ENCODE measurements around the gene SUV39H2.
"Not testable (repeated sequence)": the region's sequence is repeated elsewhere in the genome, so short reads cannot be mapped to it uniquely, and the experiment has no call there.

Gene SUV39H2, protein sequence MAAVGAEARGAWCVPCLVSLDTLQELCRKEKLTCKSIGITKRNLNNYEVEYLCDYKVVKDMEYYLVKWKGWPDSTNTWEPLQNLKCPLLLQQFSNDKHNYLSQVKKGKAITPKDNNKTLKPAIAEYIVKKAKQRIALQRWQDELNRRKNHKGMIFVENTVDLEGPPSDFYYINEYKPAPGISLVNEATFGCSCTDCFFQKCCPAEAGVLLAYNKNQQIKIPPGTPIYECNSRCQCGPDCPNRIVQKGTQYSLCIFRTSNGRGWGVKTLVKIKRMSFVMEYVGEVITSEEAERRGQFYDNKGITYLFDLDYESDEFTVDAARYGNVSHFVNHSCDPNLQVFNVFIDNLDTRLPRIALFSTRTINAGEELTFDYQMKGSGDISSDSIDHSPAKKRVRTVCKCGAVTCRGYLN

DNA sequence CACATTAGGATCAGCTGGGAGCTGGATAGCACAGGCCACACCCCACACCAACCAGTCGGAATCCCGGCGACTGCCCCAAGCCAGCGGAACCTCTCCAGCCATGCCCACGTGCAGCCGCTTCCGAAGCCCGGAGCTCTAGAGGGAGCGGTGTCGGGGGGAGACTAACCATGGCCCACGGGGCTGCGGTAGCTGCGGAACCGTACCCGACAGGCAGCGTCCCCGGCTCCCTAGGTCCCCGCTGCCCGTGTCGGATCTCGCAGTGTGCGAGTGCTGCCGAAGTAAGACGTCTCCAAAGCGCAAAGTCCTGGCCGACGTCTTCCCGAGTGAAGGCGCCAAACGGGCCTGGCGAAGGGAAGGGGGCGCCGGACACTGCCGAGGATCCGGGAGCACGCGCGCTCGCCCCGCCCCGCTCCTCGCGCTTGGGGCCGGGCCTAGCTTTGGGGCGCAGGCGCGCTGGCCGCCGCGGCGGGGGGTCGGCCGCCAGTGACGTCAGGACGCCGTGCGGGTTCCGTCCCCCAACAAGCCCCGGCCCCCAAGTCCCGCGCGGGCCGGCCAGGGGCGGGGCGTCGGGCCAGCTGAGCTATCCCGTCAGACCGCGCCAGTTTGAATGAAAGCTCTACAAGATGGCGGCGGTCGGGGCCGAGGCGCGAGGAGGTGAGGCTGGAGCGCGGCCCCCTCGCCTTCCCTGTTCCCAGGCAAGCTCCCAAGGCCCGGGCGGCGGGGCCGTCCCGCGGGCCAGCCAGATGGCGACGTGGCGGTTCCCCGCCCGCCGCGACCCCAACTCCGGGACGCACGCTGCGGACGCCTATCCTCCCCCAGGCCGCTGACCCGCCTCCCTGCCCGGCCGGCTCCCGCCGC lies at the start of gene SUV39H2:
TSS of gene SUV39H2 (plus strand) at position 601 of the 858 bp plus-strand sequence. CDS start at position 624, 23 bp downstream.
- peak; percentile 79 to 88 (median 79) for DNase-seq

DNA sequence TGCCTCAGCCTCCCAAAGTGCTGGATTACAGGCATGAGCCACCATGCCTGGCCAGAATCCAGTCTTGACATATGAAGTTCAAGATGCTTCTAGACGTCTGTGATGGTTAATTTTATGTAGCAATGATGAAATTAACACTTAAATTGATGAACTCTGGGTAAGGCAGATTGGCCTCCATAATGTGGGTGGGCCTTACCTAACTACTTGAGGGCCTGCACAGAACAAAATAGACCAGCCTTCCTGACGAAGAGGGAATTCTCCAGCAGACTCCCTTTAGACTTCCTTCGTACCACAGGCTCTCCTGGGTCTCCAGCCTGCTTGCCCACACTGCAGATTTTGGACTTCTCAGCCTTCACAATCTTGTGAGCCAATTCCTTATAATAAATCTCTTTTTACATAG lies 45.6 kb upstream of the SUV39H2 start:
- DNase-seq, result no peak

DNA sequence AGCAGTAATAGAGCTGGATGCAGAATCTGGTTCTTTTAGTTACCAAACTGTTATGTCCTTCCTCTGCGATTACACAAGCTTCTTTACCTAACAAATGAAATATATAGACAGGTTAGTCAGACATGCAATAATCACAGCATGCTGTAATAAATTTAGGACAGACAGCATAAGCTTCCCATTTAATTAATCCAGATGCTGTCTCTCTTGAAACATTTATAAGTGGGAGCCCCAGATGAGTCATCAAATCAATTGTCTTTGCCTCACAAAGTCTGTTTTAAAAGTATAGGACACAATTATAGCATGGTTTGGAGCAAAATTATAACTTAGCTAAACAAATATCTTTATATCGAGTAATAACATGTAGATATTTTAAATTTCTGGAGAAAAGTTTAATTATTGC lies 42.5 kb upstream of the SUV39H2 start:
- DNase-seq, result no peak

DNA sequence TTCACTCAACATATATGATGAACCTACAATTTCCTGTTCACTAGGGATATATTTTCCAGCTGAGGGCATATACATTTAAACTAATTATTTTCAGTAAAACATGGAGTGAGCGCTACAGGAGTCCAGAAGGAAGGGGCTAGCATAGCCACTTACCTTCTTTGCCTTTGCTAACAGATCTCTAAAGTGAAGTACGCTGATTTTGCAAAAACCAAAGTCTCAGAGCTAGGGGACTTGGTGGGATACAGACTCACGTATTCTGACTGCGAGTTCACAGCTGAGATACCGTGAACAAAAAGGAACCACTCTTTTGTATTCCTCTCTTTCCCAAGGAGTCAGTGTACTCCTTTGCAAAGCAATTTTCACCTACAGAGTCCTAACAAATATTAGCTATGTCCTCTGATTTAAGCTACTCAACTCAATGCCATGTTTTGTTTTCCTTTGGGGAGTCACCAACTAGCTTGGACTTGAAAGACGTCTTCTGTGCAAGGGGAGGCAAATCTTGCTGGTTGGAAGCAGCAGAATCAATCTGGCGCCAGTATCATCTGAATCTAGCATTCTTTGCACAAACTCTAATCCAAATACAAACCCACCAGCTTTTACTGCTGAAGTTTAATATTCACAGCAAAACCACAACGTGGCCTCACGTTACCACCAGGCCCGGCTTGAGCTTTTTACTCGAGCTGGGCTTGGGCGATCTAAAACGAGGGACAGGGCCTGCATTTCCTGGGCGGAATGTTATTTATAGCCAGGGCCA lies 41.5 kb upstream of the SUV39H2 start:
- DNase-seq, result no peak

DNA sequence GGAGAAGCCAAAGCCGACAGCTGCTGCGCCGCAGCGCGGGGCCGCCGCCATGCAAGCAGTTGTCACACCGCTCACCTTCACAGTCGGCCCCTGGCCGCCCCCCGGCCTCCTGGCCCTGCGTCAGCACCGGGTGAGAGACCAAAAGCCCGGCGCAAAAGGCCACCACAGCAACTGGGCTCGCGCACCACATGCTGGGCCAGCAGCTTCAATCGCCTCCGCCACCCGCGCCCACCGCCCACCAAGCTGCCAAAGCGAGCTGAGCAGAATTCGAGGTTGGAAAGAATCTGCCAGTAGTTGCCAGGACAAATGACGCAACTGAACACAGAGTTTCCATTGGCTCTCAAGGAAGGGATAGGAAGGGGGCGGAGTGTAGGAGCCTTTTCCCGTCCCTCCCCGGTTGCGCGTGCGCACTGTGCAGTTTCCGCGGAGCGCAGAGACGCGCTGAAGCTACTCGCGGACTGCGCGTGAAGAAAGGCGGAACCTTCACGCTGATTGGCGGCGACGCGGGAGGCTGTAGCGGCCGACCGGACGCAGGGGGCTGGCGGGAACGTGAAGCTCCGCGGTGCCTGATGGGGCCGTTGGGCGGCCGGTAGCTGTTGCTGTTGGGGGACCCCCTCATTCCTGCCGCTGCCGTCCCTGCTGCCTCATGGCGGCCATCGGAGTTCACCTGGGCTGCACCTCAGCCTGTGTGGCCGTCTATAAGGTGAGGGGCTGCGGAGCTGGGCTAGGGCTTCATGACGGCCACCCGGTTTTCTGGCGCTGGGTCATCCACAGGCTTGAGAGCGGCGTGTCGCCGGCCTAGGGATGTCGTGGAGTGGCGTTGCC lies 40.7 kb upstream of the SUV39H2 start, which contains the start of the genes CDNF, HSPA14 and MSANTD7:
TSS of gene CDNF (minus strand) at position 281 of the 825 bp plus-strand sequence. CDS start at position 190, 91 bp downstream.
TSS of gene HSPA14 (plus strand) at position 550 of the 825 bp plus-strand sequence. CDS start at position 647, 97 bp downstream.
TSS of gene MSANTD7 (plus strand) at position 550 of the 825 bp plus-strand sequence. CDS start 3,979 bp downstream, outside the sequence.
- peak; percentile 98 to 99 (median 98) for DNase-seq

DNA sequence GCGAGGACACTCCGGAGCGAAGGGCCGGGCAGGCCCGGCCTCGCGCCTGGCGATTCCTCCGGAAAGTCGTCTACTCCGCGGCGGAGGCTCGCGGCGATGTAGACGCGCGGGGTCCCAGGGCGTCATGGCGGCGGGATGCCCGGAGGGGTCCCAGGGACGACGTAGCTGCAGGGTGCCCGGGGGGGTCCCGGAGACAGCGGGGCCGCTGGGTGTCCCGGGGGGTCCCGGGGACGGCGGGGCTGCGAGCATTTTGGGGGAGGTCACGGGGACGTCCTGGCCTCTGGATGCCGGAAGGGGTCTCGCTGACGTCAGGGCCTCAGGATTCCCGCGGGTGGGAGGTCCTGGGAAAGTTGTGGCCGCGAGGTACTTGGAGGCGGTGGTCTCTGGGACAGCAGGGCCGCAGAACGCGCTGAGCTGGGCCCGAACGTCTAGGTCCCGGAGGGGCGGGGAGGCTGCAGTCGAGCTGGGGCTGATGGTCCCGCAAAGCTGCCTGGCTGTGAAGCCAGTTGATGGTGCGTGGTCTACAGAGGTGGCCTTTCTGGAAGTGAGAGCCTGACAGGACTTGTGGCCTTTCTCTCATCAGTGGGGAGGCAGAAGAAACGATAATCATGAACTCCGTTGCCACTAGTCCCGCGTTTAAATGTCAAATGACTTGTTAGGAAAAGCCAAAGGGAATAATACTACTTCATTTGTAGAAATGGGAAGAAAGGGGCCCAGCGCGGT lies 39.9 kb upstream of the SUV39H2 start:
- DNase-seq, result peak in 2 of 4 experiments; percentile 16 to 28

DNA sequence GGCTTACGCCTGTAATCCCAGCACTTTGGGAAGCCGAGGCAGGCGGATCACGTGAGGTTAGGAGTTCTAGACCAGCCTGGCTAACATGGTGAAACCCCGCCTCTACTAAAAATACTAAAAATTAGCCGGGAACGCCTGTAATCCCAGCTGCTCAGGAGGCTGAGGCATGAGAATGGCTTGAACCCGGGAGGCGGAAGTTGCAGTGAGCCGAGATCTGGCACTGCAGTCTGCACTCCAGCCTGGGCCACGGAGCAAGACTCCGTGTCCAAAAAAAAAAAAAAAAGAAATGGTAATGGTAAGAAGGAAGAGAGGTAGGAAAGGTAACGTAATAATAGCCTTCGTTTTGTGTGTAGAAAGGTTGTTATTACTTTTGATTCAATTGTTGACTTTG lies 39.4 kb upstream of the SUV39H2 start:
- DNase-seq, result no peak

DNA sequence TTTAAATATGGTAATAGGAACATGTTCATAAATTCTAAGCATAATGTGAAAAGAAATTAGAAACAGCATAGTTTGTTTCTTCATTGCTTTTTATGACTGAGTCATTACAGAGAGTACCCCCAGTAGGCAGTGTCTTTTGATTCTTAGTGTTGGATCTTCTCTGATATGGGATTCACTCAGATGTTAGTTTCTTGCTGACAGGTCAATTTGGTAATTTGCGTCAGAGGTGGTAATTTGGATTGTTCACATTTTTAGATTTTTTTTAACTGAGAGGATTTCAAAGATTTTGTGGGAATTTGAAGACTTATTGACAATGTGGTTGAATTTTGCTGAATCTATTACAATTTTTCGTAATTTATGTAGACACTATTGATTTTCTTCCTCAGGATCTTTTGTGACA lies 38.5 kb upstream of the SUV39H2 start:
- no peak for DNase-seq

DNA sequence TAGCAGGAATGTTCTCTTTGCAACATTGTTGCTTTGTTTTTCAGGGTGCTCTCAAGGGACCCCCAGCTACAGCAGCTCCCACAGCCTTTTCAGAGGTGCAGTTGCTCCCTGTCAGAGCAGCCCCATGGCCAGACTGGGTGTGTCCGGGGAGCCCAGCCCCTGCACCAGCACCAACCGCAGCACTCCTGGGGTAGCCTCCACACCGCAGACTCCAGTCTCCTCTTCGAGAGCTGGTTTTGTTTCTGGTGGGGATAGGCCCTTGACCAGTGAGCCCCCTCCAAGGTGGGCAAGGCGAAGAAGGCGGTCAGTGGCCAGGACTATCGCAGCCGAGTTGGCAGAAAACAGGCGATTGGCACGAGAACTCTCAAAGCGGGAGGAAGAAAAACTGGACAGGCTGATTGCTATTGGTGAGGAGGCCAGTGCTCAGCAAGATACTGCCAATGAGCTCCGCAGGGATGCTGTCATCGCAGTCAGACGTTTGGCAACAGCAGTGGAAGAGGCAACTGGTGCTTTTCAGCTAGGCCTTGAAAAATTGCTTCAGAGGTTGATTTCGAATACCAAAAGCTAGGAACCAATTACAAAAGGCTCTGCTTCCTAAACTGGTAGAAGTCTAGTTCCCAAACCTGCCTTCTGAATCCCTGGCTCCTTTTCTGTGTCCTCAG lies 35.2 kb upstream of the SUV39H2 start:
- DNase-seq, result no peak

DNA sequence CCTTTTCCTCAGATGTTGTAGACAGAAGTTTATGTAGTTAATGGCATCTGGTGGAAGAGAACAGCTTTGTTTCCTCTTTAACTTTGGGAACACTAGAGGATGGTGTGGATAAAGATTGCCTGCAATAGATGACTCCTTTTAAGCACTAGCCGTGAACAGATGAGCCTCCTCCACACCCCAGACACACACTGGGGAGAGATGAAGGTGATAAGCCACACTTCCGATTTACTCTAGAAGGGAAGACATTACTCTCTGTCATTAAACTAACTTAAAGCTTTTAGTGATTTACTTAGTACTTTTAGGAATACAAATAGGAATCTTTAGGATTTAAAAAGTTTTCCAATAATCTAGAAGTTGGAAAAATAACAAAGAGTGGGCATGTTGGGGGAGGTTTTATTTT lies 33.7 kb upstream of the SUV39H2 start:
- no peak for DNase-seq

DNA sequence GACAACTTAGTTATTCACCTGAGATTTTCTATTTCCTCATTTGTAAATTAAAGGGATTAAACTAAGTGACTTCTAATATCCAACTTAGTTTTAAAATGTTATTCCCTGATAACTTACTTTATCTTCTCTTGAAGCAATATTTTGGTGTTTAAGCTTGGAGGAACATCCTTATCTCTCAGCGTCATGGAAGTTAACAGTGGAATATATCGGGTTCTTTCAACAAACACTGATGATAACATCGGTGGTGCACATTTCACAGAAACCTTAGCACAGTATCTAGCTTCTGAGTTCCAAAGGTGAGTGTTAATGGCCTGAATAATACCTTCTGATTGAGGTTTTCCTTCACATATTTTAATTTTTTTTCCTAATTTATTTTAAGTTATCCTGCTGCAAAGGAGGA lies 26.4 kb upstream of the SUV39H2 start:
- no peak for DNase-seq

DNA sequence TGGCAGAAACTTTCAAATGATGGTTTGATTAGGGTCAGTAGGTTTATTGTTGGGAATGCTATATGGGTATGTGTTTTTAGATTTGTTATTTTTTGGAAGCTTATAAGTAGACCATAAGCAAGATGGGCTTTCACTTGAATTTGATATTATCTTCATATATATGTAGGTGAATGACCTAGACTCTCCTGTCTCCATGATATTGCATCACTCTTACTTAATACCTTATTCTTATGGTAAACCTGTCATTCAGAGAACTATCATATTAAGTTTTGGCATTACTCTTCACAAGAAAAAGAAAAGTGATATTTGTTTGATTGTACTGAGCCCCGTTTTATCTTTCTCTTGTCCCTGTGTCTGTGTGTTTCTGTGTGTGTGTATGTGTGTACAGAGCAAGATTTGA lies 23.2 kb upstream of the SUV39H2 start:
- no peak for DNase-seq

DNA sequence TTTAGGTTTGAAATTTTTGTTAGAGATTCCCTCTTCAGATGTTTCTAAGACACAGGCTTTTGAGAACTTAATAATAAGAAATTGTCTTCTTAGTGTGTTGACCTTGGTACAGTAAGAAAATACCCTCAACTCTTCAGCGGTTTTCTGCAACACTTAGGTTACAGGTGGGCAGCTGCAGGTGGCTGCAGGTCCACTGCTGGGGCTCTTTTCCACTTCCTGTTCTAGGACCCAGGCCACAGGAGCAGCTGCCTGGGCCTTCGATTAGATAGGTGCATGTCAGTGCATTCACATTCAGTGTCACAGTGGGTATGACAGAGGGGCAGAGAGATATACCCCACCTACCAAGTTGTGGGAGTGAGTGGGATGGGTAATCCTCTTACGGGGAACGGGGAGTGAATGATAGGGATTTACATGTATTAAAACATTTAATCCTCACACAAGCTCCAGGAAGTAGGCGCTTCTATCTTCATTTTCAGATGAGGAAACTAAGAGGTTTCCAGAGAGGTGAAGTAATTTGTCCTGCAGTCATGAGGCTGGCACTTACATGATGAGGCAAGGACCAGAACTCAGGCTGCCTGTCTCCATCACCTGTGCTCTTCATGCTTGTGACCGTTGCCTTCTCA lies 20.2 kb upstream of the SUV39H2 start:
- no peak for DNase-seq

DNA sequence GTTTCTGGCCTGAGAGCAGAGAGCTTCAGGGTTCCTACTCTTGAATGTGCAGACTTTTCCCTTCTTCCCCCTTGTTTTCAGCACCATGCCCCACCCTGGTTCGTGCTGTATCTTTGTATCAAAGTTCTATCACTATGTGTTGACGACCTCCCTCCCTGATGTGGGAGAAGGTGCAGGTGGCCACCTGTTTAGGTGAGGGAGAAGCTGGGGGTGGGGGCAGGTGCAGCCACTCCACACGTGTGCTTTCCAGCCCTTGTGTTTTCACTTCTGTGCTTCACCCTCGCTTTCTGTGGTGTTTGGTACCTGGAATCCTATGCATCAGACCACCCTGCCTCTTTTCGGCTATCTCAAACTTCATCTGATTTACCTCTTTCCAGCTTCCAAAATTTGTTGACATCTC lies 19.6 kb upstream of the SUV39H2 start:
- no peak for DNase-seq

DNA sequence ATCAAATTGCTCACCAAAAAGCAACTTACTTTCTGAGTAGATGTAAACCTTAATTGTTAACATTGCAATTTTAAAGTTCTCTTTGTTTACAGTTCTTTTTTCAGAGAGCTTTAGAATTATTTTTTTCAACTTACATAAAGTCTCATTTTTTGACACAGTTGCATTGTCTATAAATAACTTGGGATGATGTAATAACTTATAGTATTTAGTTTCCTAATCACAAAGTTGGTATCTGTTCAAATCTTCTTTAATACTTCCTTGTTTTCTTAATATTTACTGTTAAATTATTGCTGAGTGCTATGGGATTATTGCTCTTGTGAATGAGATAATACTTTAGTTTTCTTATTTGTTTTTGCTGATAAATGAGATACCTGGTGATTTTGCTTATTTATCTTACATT lies 18.9 kb upstream of the SUV39H2 start:
- DNase-seq, result no peak

DNA sequence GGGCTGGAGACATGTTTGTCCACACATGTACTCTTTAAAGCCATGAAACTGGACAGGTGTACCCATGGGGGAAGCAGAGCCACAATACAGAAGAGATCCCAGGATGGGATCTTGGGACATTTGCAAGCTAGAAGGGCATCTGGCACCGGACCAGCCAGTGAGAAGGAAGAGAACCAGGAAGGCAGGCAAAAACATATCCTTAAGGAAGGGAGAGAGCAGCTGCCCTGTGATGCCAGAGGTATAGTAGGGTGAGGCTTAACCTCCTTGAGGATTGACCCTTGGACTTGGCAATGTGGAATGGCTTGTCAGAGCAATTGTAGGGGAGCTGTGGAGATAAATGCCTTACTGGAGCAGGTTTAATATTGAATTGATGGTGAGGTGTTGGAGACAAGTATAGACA lies 17.9 kb upstream of the SUV39H2 start:
- DNase-seq, result no peak

DNA sequence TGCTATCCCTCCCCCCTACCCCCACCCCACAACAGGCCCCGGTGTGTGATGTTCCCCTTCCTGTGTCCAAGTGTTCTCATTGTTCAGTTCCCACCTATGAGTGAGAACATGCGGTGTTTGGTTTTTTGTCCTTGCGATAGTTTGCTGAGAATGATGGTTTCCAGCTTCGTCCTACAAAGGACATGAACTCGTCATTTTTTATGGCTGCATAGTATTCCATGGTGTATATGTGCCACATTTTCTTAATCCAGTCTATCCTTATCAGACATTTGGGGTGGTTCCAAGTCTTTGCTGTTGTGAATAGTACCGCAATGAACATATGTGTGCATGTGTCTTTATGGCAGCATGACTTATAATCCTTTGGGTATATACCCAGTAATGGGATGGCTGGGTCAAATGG lies 14.2 kb upstream of the SUV39H2 start:
- DNase-seq, result not testable (repeated sequence)

DNA sequence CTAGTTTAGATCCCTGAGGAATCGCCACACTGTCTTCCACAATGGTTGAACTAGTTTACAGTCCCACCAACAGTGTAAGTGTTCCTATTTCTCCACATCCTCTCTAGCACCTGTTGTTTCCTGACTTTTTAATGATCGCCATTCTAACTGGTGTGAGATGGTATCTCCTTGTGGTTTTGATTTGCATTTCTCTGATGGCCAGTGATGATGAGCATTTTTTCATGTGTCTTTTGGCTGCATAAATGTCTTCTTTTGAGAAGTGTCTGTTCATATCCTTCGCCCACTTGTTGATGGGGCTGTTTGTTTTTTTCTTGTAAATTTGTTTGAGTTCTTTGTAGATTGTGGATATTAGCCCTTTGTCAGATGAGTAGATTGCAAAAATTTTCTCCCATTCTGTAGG lies 13.8 kb upstream of the SUV39H2 start:
- not testable (repeated sequence) for DNase-seq

DNA sequence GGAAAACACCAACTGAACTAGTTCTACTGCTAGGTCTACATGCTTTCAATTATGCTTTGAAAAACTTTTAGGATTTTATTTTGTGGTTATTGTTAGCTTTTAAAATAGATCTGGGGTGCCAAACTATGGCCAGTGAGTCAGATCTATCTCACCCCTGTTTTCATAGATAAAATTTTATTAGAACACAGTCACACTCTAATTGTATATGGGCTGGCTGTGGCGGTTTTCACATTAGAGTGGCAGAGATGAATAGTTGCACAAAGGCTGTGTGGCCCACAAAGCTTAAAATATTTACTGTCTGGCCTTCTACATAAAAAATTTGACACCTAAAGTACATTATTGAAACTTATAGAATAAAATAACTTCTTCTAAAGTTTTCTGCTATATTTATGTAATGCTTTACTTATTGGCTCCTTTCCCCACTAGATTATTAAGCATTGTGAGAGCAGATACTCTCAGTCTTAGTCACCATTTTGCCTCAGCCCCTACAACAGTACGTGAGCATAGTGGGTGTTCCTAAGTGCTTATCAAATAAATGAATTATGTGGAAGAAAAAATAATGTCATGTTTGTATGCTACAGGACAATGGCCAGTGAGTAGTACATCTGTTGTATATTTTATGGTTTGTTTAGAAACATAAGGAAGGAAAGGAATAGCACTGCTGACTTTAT lies 5.4 kb upstream of the SUV39H2 start:
- no peak for DNase-seq

DNA sequence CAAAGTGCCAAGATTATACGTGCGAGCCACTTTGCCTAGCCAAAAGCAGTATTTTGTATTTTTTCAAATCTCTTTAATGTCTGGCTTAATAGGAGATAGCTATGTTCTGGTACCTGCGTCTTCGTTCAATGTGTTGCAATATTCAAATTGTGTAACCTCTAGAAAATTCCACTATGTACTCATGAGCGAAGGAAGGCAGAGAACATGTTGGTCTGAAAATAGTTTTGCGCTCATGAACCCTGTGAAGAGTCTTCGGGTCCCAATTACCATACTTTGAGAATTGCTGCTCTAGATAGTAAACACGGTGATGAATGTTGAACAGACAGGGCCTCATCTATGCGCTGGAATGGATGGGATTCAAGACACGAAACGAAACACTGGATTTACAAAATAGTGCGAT lies 2.7 kb upstream of the SUV39H2 start:
- DNase-seq, result no peak
